Measurements from ENCODE around the gene PRPF19.

PRPF19 gene

DNA sequence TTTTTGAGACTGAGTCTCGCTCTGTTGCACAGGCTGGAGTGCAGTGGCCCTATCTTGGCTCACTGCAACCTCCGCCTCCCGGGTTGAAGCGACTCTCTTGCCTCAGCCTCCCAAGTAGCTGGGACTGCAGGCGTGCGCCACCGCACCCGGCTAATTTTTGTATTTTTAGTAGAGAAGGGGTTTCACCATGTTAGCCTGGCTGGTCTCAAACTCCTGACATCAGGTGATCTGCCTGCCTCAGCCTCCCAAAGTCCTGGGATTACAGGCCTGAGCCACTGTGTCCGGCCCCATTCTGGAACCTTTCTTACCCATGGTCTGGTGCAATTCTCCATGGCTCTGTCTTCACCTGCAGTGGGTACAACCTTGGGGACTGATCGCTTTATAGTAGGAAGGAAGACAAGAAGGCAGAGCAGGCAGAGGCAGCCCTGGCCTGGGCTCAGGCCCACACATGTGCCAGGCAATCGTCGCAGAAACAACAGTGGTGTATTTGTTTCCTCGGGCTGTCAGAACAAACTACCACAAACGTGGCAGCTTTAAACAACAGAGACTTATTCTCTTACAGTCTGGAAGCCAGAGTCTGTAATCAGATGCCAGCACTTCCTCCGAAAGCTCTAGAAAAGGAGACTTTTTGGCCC lies 46.7 kb downstream of the PRPF19 start:
- H3K27ac ChIP-seq (ENCODE audit: low read depth, low read length): no peak overlapping the region
- no peak overlapping the region for H3K9ac ChIP-seq (ENCODE audit: low read length)
- no peaks in the 10 kb centered on the region for H3K36me3 ChIP-seq (ENCODE audit: control insufficient read depth, insufficient read depth, low read length)
- no peaks in the 10 kb centered on the region for H3K27me3 ChIP-seq (ENCODE audit: control insufficient read depth, insufficient read depth, low read length)
- H3K4me3 ChIP-seq (ENCODE audit: low read length): no peak overlapping the region
- no peaks in the 10 kb centered on the region for H3K4me1 ChIP-seq (ENCODE audit: control insufficient read depth, insufficient read depth, low read length)

DNA sequence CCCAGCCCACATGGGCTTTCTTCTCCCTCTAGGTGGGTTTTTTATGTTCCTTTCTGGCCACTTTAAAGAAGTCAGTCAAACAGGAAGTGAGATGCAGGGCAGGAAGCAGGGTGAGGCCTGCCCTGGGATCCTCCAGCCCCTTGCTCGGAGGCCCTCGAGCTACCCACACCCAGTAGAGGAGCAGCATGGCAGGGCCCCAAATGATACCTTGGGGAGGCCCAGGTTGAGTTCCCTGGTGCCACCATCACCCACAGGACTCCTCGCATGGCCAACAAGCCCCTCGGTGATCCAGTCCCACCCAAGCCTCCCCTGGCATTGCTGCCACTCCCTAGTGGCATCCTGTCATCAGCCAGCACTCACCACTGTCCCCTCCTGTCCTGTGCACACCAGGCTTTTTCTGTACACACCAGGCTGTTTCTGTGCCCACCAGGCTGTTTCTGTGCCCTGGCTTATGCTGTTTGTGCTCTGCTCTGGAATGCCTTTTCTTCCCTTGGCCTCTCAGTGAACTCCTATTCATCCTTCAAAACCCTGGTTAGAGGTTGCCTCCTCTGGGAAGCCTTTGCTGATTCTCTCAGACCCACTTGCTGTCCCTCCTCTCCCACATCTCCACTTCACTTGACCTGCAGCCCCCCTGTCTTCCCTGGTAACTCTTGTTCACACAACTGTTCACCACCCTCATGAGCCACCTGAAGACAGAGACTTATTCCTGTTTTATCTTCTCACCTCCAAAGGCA lies 47.5 kb downstream of the PRPF19 start:
- H3K9ac ChIP-seq (ENCODE audit: low read length): no peak overlapping the region
- H3K4me3 ChIP-seq (ENCODE audit: low read length): no peak overlapping the region
- H3K27me3 ChIP-seq (ENCODE audit: control insufficient read depth, insufficient read depth, low read length): no peaks in the 10 kb centered on the region
- H3K36me3 ChIP-seq (ENCODE audit: control insufficient read depth, insufficient read depth, low read length): no peaks in the 10 kb centered on the region
- H3K27ac ChIP-seq (ENCODE audit: low read depth, low read length): no peak overlapping the region
- no peaks in the 10 kb centered on the region for H3K4me1 ChIP-seq (ENCODE audit: control insufficient read depth, insufficient read depth, low read length)

DNA sequence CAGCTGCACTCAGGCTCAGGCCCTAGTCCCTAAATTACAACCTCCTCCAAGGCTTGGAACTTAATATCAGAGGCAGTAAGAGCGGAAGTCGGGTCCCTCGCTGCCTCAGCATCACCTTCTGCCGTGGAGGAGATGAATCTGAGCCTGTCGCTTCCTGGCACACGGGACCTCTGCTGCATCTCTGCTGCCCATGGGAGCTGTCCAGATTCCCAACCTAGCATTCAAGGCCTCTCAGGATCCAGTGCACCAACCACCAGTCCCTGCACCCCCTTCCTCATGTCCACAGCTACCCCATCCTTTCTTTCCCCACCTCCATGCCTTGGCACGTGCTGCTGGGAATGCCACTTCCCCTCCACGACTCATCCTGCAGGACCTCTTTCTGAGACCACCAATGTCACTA lies 48.1 kb downstream of the PRPF19 start:
- Histone ChIP-seq H3K9ac (ENCODE audit: low read length) (no peak overlapping the region), H3K27ac (ENCODE audit: low read depth, low read length) (no peak overlapping the region), H3K4me3 (ENCODE audit: low read length) (no peak overlapping the region)

DNA sequence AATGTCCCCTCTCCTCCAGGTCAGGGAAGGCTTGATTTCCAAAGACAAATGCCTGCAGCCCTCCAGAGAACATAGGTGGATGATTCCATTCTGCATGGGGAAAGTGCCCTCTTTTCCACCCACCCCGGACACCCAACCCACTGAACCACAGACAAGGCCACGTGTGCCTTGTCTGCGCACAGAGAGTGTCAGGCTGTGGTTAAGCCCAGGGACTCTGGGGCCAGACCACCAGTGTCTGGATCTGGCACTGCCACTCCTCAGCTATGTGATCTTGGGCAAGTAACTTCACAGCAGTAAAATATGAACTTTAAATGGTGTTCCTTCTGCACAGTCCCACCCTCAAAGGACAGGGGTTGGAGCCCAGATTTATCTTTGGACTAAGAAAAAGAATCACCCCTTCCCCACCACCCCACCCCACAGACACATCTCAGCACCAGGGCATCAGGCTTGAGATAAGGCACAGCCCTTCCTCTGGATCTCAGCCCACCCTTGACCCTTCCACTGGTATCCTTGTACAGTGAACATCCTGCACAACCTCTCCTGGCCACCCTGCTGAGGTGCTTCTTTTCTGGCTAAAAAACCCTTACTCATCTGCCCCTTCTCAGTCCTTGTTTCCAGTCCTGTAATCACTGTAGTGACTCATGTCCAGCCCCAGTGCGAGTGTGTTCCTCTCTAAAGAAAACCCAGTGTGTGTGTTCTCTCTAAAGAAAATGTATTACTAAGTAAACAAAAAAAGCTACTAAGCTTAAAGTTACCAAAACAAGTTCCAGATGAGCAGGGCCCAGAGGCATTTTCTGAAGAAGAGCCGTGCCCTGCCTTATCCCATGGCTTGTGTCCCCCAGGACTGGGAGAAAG lies 48.8 kb downstream of the PRPF19 start:
- no peaks in the 10 kb centered on the region for H3K4me1 ChIP-seq (ENCODE audit: control insufficient read depth, insufficient read depth, low read length)
- H3K27ac ChIP-seq (ENCODE audit: low read depth, low read length): no peak overlapping the region
- H3K4me3 ChIP-seq (ENCODE audit: low read length): no peak overlapping the region
- H3K27me3 ChIP-seq (ENCODE audit: control insufficient read depth, insufficient read depth, low read length): no peaks in the 10 kb centered on the region
- H3K9ac ChIP-seq (ENCODE audit: low read length): no peak overlapping the region
- H3K36me3 ChIP-seq (ENCODE audit: control insufficient read depth, insufficient read depth, low read length): no peaks in the 10 kb centered on the region

More for the DNA sequence above, 48.1 kb downstream of the PRPF19 start:
- H3K27me3 ChIP-seq (ENCODE audit: control insufficient read depth, insufficient read depth, low read length): no peaks in the 10 kb centered on the region
- H3K36me3 ChIP-seq (ENCODE audit: control insufficient read depth, insufficient read depth, low read length): no peaks in the 10 kb centered on the region
- H3K4me1 ChIP-seq (ENCODE audit: control insufficient read depth, insufficient read depth, low read length): no peaks in the 10 kb centered on the region

DNA sequence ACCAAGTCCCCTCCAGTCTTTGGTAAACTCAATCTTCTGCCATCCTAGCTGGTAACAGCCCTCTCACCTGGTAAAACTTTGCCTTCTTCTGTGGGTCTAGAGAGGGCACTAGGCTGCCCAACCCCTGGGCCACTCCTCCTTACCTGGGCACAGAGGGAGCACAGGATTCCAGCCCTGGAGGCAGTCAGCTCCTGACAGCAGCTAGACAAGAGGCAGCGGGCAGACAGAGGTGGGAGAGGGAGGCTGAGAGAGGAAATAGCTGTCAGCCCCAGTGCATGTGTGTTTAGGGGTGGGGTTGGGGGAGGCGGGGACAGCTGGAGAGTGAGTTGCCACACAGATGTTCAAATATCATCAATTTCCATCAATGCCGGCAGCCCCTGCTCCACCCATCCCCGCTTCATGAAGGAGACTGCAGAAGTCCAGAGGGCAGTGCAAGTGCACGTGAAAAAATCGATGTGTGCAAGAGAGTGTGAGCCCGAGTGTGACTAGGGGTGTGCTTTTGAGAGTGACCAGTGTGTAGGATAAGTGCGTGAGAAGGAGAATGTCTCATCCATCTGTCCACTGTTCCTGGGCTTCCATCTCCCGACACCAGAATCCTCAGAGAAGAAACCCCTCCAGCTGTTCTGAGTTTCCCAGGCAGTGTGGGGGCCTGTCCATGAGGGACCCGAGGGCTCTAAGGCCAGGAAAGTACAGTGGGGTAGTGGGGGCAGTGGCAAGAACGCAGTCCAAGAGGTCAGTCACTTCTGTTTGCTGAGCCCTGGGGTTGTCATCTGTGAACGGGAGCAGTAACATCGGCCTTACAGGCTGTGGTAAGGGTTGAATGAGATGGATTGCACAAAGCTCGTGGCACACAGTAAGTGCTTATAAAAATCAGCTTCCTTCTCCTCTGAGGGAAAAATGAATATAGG lies 50.4 kb downstream of the PRPF19 start, which contains the start of gene PTGDR2:
Gene PTGDR2 (minus strand): TSS at position 225 of the 908 bp plus-strand sequence. CDS start 2,228 bp downstream, outside the sequence.
- Histone ChIP-seq H3K9ac (ENCODE audit: low read length) (no peak within 1 kb of the TSS), H3K27me3 (ENCODE audit: control insufficient read depth, insufficient read depth, low read length) (no peaks in the 10 kb centered on the region), H3K27ac (ENCODE audit: low read depth, low read length) (no peak within 1 kb of the TSS), H3K36me3 (ENCODE audit: control insufficient read depth, insufficient read depth, low read length) (peaks cover 2% of the 10 kb centered on the region), H3K4me1 (ENCODE audit: control insufficient read depth, insufficient read depth, low read length) (no peaks in the 10 kb centered on the region), H3K4me3 (ENCODE audit: low read length) (peak within 1 kb of the TSS; percentile 12)

DNA sequence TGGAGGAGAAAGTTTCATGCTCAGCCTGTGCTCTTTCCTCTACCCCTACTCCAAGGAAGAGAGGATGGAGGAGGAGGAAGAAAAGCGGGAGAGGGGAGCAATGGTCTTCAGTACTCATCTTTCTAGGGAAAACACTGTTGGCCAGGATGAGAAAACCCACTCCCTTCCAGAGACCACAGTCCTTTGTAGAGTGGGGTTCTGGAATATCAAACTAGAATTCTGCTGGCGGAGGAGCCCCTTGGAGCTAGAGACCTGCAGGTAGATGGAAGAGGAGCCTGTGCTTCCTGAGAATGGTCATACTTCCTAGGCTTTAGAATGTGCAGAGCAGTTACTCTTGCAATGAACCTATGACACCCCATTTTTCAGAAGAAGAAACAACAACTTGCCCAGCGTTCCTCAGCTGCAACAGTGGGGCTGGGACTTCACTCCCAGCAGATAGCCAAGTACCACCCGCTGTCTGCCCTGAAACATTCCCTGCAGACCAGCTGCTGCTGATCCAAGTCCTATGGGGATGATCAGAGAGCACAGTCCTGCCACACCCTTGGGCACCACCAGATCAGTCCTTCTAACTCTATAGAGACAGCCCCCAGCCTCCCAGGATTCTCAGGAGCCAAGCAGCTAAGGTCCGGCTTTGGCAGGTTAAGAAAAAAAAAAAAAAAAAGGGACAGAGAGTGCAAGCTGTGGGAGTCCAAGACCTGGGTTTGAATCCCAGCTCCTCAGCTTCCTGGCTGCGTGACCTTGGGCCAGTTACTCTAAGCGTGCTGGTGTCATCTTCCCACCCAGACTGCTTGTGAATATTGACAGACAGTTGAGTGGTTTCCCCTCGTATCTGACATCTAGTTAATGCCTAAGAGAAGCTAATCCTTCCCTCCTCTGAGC lies 51.3 kb downstream of the PRPF19 start:
- Histone ChIP-seq H3K4me1 (ENCODE audit: control insufficient read depth, insufficient read depth, low read length) (no peaks in the 10 kb centered on the region), H3K27me3 (ENCODE audit: control insufficient read depth, insufficient read depth, low read length) (no peaks in the 10 kb centered on the region), H3K4me3 (ENCODE audit: low read length) (peak overlapping the region; percentile 12), H3K27ac (ENCODE audit: low read depth, low read length) (no peak overlapping the region), H3K9ac (ENCODE audit: low read length) (no peak overlapping the region), H3K36me3 (ENCODE audit: control insufficient read depth, insufficient read depth, low read length) (peaks cover 5% of the 10 kb centered on the region)

DNA sequence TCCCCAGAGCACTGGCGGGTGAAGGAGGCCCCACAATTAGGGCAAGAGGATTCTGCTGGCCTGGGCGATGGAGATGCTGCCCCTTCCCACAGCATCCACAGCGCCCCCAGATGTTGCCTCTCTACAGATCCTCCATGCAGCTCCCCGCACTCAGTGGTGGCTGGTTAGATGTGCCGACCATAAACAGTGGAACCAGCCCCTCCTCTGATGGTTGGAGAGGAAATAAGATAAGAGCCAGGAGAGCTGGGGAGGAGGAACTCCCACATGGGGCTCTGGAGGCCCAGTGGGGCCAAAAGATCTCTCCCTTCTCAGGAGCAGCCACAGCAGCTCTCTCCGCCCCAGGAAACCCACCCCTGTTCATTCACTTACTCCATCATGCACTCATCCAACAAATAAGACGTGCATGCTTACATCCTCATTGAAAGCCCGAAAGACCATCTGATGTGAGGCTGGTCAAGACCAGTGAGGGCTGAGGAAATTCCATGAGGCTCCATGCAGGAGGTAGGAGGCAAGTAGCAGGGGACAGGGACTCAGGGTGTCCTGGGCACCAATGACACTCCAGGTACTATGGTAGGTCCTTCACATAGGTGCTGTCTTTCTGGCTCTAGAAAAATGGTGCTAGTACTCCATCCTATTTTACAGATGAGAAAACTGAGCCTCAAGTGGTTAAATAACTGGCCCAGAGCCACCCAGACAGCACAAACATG lies 52.1 kb downstream of the PRPF19 start:
- Histone ChIP-seq H3K27me3 (ENCODE audit: control insufficient read depth, insufficient read depth, low read length) (no peaks in the 10 kb centered on the region), H3K36me3 (ENCODE audit: control insufficient read depth, insufficient read depth, low read length) (peaks cover 8% of the 10 kb centered on the region), H3K4me3 (ENCODE audit: low read length) (peak overlapping the region; percentile 5), H3K27ac (ENCODE audit: low read depth, low read length) (no peak overlapping the region), H3K9ac (ENCODE audit: low read length) (no peak overlapping the region), H3K4me1 (ENCODE audit: control insufficient read depth, insufficient read depth, low read length) (no peaks in the 10 kb centered on the region)

DNA sequence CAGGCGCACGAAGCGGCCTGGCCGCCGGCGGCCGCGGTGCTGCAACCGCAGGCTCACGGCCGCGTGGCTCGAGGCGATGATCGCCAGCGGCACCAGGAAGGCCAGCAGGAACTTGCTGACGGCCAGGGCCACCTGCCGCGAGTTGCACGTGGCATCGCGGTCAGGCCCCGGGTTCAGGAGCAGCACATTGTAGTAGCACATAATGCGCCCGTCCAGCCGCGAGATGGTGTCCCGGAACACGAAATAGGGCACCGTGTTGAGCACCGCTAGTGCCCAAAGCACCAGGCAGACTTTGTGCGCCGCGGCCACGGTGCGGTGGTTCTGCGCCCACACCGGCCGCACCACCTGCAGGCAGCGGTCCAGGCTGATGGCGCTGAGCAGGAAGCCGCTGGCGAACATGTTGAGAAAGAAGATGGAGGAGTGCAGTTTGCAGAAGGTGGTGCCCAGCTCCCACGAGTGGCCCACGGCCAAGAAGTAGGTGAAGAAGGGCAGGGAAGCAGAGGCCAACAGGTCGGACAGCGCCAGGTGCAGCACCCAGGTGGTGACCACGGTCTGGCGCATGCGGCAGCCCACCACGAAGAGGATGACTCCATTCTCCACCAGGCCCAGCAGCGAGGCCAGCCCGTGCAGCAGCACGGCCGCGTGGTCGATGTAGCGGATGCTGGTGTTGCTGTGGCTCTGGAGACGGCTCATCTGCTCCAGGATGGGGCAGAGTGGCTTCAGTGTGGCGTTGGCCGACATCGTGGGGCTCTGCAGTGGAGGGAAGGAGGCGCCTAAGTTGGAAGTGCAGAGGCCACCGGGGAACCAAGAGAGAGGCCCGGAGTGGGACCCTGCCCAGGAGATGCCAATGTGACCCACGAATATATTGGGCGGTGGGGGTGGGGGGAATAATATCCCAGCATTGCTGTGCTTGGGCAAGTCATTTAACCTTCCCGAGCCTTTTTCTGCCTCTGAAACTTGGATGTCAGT lies 53.1 kb downstream of the PRPF19 start:
- Histone ChIP-seq H3K27ac (ENCODE audit: low read depth, low read length) (no peak overlapping the region), H3K9ac (ENCODE audit: low read length) (no peak overlapping the region), H3K4me3 (ENCODE audit: low read length) (peak overlapping the region; percentile 17)

DNA sequence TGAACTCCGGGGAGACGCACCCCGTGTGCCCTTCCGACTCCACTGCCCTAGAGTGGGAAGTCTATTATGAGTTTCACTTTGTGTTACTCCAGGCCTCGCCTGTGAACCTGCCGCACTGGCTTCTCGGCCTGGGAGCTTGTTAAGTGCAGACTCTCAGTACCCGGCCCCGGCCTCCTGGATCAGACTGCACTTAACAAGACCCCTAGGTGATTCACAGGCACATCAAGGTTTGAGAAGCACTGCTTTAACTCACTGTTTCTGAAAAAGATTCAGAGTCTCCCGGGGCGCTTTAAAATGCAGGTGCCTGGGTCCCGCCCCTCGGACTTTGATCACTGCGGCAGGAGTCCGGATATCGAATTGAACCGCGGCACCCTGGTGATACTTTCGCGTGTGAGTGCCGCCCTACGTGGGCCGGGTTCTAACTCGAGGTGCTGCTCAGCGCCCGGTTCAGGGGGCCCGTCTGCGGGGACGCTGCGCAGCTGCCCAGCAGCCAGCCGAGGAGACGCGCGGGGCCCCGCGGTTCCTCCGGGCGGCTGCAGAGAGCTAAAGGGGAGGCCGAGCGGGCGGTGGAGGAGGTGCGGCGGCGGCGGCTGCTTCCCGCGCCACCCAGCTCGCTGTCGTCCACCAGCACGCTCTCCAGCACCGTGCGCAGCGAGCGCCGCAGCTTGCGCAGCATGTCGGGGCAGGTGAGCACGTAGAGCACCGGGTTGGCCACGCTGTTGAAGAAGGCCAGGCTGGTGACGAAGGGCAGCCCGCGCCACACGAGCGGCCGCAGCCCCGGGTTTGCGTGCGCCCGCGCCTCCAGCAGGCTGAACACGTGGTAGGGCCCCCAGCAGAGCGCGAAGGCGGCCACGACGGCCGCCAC lies 54.0 kb downstream of the PRPF19 start:
- H3K4me1 ChIP-seq (ENCODE audit: control insufficient read depth, insufficient read depth, low read length): no peaks in the 10 kb centered on the region
- no peaks in the 10 kb centered on the region for H3K27me3 ChIP-seq (ENCODE audit: control insufficient read depth, insufficient read depth, low read length)
- no peak overlapping the region for H3K27ac ChIP-seq (ENCODE audit: low read depth, low read length)
- peak overlapping the region; percentile 34 for H3K4me3 ChIP-seq (ENCODE audit: low read length)
- no peak overlapping the region for H3K9ac ChIP-seq (ENCODE audit: low read length)
- H3K36me3 ChIP-seq (ENCODE audit: control insufficient read depth, insufficient read depth, low read length): peaks cover 21% of the 10 kb centered on the region

More for the DNA sequence above, 53.1 kb downstream of the PRPF19 start:
- Histone ChIP-seq H3K4me1 (ENCODE audit: control insufficient read depth, insufficient read depth, low read length) (no peaks in the 10 kb centered on the region), H3K36me3 (ENCODE audit: control insufficient read depth, insufficient read depth, low read length) (peaks cover 15% of the 10 kb centered on the region), H3K27me3 (ENCODE audit: control insufficient read depth, insufficient read depth, low read length) (no peaks in the 10 kb centered on the region)
